A549 treated with dexamethasone at 1 μM for 4 hours (cell line): ENCODE data around the gene RND2. TPM values are rescaled to one million over a fixed set of nuclear protein-coding genes. Genes with fewer than 3 reads are reported as not detected.

Experiments used
- total RNA-seq: library from RNA; stranded (reverse); fragments of 200-300 nt; extraction: Qiagen RNA extraction; gene quantifications from 5 replicates; pipeline ENCODE4 v1.2.3, GENCODE V29; 2022

RND2 gene, protein sequence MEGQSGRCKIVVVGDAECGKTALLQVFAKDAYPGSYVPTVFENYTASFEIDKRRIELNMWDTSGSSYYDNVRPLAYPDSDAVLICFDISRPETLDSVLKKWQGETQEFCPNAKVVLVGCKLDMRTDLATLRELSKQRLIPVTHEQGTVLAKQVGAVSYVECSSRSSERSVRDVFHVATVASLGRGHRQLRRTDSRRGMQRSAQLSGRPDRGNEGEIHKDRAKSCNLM
- 0.11 to 0.21 TPM (median 0.13 TPM) in 5 replicates for total RNA-seq

DNA sequence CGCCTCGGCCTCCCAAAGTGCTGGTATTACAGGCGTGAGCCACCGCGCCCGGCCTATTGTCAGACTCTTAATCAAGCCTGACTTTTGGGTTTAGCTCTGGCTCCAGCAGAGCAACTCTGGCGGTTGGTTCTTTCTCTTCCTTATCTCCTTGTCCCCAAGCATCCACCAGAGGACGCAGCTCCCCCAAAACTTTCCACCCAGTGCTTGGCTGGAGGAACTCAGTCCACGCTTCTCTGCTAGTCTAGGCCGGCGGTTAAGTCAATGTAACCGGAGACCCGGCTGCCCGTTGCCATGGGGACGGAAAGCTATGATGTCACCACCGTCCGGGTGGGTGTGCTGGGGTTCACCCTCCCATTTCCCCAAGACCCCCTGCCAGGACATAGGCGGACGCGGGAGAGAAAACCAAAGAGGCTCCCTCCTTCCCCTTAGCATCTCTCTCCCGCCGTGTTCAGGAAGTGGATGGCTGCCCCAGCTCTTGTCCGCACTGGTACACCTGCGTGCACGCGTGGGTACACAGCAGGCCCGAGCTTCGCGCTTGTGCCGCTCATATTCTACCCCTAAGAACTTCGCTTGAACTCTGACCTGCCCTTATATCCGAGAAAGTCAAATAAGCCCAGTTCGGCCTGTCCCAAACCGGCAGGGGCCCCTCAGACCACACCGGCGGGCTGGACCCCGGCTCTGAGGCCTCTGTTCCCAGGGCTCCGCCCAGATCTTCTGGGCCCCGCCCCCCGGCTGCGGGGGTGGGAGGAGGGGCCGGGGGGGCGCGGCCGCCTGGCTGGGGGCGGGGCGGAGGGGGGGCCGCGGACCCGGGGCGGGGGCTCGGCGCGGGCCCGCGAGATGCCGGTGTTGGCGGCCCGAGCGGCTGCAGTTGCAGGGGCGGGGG is at the start of gene RND2:
Gene RND2, plus strand, starts transcription at position 825 of the 883 bp plus-strand sequence. CDS start 117 bp downstream, outside the sequence.

DNA sequence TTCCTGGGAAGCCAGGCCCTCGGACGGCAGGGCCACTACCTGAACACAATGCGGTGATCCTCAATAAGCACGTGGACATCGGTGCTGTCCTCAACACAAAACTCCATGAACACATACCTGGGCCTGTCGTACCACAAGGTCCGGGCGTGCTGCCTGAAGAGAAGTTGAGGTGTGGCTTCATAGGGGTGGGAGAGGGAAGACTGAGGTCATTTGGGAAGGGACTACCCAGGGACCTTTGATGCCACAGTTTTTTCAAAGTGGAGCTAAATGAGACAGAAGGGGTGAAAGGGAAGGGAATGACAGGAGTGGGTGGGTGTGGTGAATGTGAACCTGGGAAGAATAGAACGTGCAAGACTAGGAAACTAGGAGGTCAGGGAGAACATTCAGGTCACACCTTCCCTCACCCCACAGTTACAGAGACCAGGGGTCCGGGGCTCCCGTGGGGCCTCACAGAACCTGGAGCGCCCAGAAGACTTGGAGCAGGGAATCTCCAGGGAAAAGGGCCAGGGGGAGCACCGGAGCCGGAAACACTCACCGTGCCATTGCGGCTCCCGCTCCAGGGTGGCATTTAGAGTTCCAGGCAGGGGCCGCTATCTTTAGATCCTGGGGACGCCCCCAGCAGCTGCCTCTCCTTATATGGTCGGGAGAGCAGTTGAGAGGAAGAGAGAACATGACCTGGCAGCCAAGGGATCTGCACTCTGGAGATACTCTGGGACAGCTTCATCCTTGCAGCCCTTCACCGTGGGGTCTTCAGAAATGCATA is 45.3 kb upstream of the RND2 start, which contains the start of gene PTGES3L:
Gene PTGES3L, minus strand, starts transcription at position 570 of the 763 bp plus-strand sequence. Its CDS starts 27 bp downstream, at position 543.

DNA sequence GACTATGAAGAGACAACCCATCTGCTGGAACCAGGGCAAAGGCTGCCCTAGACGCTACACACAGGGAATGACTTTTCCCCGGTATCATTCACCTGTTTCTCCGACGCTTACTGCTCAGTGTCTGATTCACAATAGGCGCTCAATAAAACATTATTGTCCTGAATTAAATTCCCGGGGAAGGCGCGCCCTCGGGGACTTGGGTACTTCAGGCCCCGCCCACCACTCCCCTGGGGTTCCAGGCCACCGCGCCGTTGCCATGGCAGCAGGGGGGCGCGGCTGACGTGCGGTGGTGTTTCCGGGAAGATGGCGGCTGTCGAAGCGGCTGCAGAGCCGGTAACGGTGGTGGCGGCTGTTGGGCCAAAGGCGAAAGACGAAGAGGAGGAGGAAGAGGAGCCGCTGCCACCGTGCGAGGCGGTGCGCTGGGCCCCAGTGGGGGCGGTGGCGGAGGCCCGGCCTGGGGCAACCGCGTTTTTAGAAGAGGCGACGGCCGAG is 44.7 kb upstream of the RND2 start, which contains the start of gene RUNDC1:
Gene RUNDC1, plus strand, starts transcription at position 292 of the 492 bp plus-strand sequence. Its CDS starts 12 bp downstream, at position 304.

DNA sequence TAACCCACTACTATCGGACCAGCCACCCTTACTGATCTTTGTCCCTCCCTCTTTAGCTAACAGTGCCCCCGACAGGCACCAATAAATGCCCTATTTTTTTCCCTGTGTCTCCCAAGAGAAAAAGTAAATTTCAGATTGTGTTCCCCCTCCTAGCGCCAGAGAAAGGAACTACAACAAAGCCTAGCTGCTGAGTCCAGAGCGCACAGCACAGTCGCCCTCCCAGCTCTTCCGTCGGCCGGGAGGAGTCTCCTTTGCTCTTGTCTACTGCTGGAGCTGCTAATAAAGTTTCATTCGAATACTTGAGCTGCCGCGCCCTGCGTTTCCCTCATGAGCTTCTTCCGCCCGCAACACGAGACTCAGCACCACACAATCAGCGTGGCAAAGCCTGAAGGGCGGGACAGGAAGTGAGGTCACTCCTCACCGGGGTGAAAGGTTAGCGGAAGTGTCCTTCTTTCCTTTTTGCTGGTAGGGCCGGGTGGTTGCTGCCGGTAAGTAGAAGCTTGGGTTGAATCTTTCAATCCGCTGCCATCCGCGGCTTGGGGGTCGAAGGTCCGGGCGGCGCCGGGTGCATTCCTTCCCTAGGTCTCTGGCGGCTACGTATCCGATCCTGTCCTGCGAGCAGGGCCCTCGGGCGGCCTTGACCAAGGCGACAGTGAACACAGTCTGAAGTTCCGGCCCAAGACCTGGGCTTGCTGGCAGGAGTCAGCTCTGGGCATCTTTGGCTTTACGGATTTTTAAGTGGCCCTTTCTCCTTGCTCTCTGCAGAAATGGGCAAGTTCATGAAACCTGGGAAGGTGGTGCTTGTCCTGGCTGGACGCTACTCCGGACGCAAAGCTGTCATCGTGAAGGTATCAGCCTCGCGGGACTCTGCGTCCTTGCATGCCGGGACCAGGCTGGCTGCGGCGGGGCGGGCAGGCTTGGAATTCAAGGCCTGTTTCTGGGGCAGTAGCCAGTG is 26.8 kb upstream of the RND2 start, which contains the start of gene RPL27:
Gene RPL27, plus strand, starts transcription at position 436 of the 955 bp plus-strand sequence. Its CDS starts 332 bp downstream, at position 768.

DNA sequence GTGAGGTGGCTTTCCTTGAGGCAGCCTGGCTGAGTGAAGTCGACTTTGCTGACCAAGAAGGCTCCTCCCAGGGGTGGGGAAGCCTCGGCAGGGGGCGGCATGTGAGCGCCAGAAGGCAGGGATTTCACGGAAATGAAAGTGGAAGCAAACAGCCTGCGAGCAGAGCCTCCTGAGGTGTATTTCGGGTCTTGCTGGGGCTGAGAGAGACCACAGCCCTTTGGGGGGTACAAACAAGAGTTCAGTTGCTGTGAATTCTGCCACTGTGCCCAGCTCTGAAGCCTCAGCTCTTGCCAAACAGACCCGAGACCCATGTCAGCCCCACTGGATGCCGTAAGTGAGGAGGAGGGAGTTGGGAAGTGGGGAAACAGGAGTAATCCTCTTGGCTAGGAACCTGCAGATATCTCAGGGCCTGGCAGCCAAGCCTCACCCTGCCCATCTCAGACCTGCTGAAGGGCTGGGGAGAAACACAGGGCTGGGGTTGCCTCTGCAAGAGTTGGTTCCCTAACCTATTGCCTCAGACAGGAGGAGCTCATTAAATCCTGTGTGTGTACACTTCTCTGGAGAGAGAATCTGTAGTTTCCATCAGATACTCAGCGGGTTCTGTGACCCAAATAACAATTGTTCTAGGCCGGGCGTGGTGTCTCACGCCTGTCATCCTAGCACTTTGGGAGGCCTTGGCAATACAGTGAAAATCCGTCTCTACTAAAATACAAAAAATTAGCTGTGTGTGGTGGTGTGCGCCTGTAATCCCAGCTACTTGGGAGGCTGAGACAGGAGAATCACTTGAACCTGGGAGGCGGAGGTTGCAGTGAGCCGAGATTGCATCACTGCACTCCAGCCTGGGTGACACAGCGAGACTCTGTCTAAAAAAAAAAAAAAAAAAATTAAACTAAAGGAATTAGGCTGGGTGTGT is 18.1 kb upstream of the RND2 start, which contains the start of gene IFI35:
Gene IFI35, plus strand, starts transcription at position 146 of the 913 bp plus-strand sequence. Its CDS starts 164 bp downstream, at position 310.

DNA sequence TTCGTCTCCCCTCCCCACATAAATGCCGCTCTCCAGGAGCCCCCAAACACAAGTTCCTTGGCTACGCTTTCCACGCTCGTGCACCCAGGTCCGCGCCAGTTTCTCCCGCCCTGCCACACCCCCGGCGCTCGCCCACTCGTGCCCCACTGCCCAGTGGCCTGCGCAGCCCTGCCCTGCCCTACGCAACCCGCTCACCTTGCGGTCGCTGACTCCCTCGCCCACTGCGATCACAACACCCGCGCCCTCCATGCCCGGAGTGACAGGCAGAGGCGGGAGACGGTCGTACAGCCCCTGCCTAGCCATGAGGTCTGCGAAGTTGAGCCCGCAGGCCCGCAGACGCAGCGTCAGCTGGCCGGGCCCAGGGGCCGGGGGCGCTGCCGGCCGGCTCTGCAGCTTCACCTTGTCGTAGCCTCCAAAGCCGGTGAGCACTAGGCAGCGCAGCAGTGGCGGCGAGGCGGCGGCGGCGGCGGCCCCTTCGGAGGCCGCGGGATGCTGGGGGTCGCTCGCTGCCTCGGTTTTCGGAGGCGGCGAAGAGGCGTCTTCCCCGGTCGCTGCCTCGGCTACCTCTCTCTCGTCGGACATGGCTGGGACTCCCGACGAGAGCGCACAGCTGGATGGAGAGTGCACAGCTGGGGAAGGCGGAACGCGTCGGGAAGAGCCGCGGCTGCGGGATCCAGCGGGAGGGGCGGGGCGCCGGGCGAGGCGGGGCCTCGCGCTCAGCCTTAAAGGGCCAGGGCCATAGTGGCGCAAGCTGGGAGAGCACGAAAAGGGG is 3.1 kb upstream of the RND2 start, which contains the start of gene VAT1:
Gene VAT1, minus strand, starts transcription at position 645 of the 772 bp plus-strand sequence. Its CDS starts 63 bp downstream, at position 582.

Other genes with a start within 250 kb of the RND2 start
- gene WNK4, start 244.6 kb upstream of the RND2 start, total RNA-seq = 0.50 to 1.7 TPM (median 1.1 TPM) in 5 replicates
- gene COA3, start 226.5 kb upstream of the RND2 start, total RNA-seq = 120 to 129 TPM (median 122 TPM) in 5 replicates
- 0.07 TPM in 1 of 5 replicates, not detected in the others for gene CNTD1, start 226.4 kb upstream of the RND2 start, total RNA-seq
- gene BECN1, start 200.9 kb upstream of the RND2 start, total RNA-seq = 82.3 to 107 TPM (median 86.1 TPM) in 5 replicates
- gene PSME3, start 191.8 kb upstream of the RND2 start, total RNA-seq = 236 to 259 TPM (median 252 TPM) in 5 replicates
- gene AOC2, start 180.7 kb upstream of the RND2 start, total RNA-seq = 1.6 to 3.0 TPM (median 2.4 TPM) in 5 replicates
- gene AOC3, start 174.0 kb upstream of the RND2 start, total RNA-seq = 0.86 to 2.0 TPM (median 1.1 TPM) in 5 replicates
- gene G6PC1, start 124.4 kb upstream of the RND2 start, total RNA-seq = 0.06 to 0.09 TPM (median 0.08 TPM) in 3 of 5 replicates, not detected in the others
- gene AARSD1, start 60.8 kb upstream of the RND2 start, total RNA-seq = 54.0 to 57.5 TPM (median 55.9 TPM) in 5 replicates
- gene PTGES3L, start 45.2 kb upstream of the RND2 start, total RNA-seq = 0.71 to 1.1 TPM (median 0.84 TPM) in 5 replicates
- 17.8 to 22.8 TPM (median 21.4 TPM) in 5 replicates for gene RUNDC1, start 44.7 kb upstream of the RND2 start, total RNA-seq
- 2,696 to 3,813 TPM (median 2,782 TPM) in 5 replicates for gene RPL27, start 26.8 kb upstream of the RND2 start, total RNA-seq
- 16.3 to 18.6 TPM (median 17.6 TPM) in 5 replicates for gene IFI35, start 18.4 kb upstream of the RND2 start, total RNA-seq
- gene VAT1, start 2.8 kb upstream of the RND2 start, total RNA-seq = 208 to 244 TPM (median 229 TPM) in 5 replicates
- gene BRCA1, start 100.1 kb downstream of the RND2 start, total RNA-seq = 21.7 to 30.5 TPM (median 27.9 TPM) in 5 replicates
- 33.4 to 45.1 TPM (median 40.7 TPM) in 5 replicates for gene NBR1, start 146.0 kb downstream of the RND2 start, total RNA-seq
- gene TMEM106A, start 186.6 kb downstream of the RND2 start, total RNA-seq = 0.63 to 1.5 TPM (median 1.1 TPM) in 5 replicates
- gene CCDC200, start 203.4 kb downstream of the RND2 start, total RNA-seq = 0.14 TPM in 1 of 5 replicates, not detected in the others
- not detected in 5 replicates for gene RNU2-1, start 208.7 kb downstream of the RND2 start, total RNA-seq